Inflammatory macrophage treated with lipopolysaccharide for 1 hour (primary cell): ENCODE results near the gene CLEC16A.
A peak's percentile ranks its signal among the peaks of the same experiment; 100 is the strongest.

Experiments
- DNase-seq, 2 donors: peaks; one replicate each; pipeline ENCODE4 v3.0.0-alpha.2; 2020 to 2022

The CLEC16A gene

GRCh38 chr16:11064202-11064540 is 119.8 kb downstream of the CLEC16A start:
- no peak for DNase-seq

DNA sequence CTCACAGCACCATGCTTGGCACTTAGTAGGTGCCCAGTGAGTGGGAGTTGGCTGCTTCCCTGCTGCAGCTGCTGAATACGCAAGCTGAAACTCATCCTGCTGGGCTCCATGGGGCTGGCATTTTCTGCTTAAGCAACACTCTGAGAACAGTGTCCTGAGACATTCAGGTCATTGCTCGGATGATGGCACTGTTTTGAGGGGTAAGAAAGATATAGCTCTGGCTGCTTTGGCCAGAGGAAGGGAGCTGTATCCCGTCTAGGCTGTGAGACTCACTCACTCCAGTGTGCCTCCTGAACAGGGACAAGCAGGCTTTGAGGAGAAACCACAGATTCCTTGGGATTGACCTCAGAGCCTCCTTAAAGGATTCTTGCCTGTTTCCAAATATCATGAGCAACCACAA is 120.5 kb downstream of the CLEC16A start:
- DNase-seq = no peak

DNA sequence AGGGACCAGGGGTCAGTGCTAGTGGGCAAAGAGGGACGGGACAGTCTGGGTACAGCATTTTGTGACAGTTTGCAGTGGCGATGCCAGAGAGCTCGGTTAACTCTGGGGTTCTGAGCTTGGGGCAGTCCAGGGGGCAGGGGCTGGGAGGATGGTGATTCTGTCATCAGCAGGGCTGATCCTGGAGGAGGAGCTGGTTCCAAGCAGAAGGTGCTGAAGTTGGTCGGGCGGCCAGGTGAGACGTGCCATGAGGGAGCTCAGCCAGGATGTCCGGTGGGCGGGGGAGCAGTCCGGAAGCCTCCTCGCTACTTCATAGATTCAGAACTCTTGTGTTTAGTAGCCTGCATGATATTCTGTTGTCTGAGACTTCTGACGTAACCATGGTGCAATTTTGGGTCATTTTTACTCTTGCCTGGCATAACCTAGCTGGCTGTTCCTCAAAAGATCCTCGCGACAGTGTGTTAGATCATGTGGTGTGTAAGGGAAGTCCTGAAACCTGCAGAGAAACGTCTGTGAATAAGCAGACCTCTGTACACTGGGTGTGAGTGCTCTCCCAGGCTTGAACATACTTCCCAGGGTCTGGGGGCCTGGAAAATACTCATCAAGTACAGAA is 122.0 kb downstream of the CLEC16A start:
- DNase-seq = peak; percentile 78 to 85

DNA sequence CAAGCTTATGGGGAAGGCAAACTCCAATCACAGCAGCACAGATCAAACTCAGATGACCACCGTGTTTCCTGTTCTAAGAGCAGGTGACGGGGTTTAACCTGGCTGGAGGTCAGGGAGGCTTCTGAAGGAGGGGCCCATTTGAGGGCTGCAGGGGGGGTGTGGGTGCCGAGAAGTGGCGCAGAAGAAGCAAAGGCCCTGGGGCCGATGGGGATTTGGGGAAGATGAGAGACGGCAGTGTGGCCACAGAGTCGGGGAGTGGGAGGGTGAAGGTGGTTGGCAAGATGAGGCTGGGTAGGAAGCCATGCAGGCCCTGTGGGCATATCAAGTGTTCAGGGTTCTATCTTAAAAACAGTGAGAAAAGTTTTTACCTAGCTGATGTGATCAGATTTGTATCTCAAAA is 122.9 kb downstream of the CLEC16A start:
- DNase-seq = no peak

DNA sequence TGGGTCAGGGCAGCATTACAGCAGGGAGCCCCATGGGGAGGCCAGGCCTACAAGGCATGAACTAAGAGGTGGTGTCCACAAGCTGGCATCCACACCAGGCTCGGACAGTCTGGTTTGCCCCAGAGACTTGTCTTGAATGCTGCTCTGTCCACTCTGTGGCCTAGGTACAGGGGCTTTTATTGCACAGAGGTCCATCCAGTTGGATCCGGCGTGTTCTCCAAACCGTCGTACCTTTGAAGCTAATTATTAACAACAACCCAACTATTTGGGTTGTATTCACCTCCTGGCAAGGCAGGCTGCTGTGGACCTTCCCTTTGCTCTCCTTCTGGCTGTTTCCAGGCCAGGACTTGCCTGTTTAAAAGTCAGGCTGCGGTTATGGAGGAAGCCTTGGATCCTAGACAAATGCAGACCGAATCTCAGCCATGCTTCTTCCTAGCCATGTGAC is 123.4 kb downstream of the CLEC16A start:
- no peak for DNase-seq

- no peak for DNase-seq
Measured at GRCh38 chr16:11071829-11072228, 127.5 kb downstream of the CLEC16A start.

GRCh38 chr16:11072420-11073153 is 128.2 kb downstream of the CLEC16A start:
- no peak for DNase-seq

DNA sequence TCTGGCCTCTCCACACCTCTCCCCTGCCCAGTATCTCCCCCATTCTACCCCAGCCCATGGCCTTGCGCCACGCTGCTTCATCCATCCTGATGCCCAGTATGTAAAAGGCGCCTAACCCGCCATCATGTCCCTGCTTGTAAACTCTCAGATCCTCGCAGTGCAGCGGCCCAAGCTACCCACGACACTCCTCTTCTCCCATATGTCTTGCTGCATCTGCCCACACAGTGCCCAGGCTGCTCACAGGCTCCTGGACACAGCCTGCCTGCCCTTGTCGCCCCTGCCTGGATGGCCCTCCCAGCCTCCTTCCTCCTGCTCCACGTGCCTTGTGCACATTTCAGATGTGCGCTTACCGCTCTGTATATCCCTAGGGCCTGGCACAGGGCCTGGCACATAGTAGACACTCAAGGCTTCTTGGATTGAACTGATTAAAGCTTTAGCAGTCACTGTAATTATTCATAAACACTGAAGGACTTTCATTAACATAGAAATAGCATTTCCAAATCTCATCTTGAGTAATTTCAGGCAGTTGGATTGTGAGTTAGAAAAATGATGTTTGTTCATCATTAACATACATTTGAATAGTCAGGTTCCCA is 129.1 kb downstream of the CLEC16A start:
- DNase-seq = no peak

DNA sequence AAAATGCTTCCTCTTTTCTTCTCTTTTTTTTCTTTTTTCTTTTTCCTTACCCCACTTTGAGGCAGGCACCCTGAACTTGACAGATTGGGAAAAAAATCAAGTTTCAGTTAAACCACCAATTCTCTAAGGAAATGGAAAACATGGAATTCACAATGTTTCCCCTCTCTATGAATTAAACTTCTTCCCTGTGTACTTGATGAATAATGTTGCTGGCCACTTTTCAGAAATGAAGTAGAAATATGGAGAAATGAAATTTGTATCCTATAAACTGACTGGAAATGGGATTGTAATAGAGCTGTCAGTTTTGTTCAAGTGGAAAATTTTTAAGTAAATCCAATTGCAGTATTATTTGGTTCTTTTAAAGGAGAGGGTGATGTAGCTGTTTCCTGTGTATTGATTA is 129.8 kb downstream of the CLEC16A start:
- DNase-seq = no peak

DNA sequence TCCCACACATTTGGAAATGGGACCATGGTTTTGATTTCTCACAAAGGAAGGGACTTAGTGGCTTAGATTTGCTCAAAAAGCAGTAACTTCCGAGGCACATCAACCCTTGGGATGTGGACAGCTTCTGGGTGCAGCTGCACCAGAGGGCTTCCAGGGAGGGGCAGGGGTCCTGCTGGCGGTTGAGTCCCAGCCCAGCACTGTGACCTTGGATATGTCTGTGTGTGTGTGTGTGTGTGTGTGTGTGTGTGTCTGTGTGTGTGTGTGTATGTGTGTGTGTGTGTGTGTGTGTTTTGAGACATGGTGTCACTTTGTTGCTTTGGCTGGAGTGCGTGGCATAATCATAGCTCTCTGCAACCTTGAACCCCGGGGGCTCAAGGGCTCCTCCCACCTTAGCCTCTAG is 130.8 kb downstream of the CLEC16A start:
- DNase-seq = no peak

- DNase-seq = peak; percentile 35 to 84
Measured at GRCh38 chr16:11076259-11077018, 132.1 kb downstream of the CLEC16A start.

DNA sequence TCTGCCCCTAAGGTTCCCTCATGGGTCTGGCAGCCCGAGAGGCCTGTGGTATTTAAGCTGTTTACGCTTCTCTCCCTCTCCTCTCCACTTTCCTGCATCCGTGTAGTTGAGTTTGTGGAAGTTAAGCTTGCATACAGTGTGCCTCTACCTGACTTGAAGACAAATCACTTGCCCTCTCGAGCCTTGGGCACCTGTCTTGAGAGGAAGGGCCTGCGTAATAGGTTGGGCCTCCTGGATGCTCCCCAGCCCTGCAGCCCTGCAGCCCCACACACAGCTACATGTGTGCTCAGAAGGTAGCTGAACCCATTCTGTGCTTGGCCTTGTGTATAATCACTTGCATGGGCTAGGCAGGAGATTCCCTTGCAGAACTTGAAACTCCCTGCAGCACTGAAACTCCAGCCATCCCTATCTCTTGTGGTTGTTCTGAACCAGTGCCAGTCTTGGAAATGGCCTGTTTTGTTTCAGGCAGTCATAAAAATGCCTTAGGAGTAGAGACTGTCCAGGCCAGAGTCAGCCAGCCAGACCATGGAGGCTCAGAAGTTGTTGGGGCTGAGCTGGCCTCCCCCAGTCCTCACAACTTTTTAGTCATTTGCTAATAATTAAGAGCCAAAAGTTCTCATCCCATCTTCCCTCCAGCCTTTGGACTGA is 134.6 kb downstream of the CLEC16A start:
- no peak for DNase-seq

DNA sequence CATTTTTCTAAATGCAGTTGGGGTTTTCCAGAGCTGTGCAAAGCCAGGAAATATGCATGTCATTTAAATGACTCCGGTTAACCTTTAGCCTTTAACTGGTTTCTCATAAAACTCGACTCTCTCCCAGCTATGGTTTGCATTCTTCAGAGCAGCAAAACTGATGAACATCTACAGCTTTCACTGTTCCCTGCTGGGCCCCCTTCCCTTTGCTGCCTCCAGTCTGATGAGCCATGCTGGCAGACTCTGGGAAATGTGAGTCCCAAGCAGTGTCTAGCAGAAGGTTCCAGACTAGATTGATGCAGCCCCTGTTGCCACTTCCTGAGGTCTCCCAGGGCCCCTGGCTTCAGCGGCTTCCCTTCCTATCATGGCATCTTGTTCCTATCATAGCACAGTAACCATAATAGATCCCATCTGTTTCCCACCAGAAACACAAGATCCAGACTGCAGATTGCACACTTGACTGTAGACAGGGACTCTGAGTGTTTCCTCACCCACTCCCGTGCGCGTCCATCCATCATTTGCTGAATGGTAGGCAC is 135.4 kb downstream of the CLEC16A start:
- no peak for DNase-seq

GRCh38 chr16:11080327-11080967 is 136.1 kb downstream of the CLEC16A start:
- no peak for DNase-seq

DNA sequence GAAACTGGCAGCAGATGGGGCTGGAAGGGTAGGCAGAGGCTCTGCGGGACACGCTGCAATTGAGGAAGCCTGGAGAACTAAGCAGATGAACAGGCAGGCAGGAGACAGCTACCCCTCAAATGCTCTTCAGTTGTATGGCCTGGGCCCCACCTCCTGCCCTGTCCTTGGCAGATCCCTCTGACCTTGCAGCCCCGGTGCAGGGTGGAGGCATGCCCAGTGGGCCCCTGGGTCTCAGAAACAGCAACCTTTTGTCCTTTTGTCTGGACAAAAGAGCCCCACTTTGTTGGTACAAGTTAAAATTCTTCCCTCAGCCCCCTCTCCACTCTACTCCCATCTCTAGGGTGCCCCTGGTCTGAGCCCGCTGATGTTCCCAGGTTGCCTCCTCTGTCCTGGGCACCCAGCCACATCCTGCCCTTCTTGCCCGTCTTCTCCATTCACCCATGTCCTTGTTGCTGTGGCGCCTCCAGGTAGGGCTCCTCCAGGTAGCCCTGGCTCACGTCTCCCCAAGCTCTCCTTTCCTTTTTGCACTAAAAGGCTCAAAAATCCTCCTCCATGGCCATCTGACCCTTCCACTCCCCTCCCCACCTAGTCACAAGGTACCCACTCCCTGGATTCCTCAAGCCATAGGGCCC is 136.8 kb downstream of the CLEC16A start:
- no peak for DNase-seq

DNA sequence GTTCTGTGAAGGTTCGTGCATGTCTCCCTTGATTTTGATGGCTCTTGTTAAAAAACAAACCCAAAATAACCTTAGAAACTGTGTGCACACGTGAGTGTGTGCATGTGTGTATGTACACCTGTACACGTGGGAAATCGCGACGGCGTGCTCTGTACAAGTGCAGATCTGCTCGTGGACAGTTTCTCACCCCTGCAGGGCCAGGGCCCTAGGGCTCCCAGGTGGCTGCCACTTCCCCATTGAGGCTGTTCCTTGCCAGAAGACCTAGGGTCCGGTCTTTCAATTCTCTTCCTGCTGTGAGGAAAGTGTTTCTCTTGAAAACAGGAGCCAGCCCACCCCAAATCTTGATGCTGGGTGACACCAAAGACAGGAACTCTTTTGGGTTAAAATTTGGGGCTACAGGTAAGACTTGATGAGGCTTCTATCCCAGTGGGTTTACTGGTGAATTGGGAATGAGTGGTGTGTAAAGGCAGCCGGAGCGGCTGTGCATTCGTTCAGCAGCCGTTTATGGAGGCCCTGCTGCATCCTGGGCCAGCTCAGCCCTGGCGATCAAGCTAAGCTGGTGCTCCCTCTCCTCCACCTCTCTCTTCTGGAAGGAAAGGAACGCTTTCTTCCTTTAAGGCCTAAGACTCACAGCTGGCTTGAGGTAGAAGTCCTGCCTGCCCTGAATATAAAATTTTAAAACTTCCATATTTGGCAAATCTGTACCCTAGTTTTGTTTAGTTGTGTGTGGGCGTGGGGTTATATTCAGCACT is 137.9 kb downstream of the CLEC16A start:
- DNase-seq = no peak

DNA sequence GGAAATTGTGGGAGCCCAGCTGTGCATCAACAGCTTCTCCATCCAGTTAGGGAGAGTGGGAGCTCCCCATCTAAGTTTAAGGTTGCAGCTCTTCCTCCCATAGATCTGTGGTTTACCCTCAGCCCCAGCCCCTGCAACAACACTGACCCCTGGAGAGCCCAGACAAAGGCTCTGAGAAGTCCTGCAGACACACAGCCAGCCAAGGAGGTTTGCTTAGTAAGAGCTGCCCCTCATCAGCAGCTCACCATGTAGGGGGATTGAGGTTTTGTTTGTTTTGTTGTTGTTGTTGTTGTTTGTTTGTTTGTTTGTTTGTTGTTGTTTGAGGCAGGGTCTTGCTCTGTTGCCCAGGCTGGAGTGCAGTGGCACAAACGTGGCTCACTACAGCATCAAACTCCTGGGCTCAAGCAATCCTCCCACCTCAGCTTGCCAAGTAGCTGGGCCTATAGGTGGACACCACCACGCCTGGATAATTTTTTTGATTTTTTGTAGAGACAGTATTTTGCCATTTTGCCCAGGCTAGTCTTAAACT is 138.6 kb downstream of the CLEC16A start:
- no peak for DNase-seq

- DNase-seq = peak; percentile 7 to 68
Measured at GRCh38 chr16:11084484-11084875, 140.1 kb downstream of the CLEC16A start.

- no peak for DNase-seq
Measured at GRCh38 chr16:11084876-11085485, 140.6 kb downstream of the CLEC16A start.

DNA sequence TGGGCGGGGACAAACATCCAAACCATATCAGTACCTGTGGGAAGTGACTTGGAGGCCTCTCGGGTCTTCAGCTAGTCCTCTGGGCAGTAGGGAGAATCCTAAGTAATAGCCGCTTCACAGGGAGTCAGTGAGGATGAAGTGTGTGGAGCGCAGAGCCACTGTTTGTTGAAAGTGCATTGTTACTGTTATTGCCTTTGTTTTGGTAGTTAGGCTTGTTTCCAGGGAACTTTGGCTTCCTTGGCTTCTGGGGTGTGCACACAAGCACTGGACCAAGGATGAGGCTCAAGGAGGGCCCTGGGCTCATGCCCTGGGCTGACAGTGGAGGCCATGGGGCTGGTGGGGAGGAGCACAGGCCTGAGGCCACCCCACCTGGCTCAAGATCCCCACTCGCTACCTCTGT is 141.6 kb downstream of the CLEC16A start:
- DNase-seq = no peak
